CD4-positive, CD25-positive, alpha-beta regulatory T cell (primary cell): ENCODE measurements around the gene FZD4. TPM values are rescaled to one million over a fixed set of nuclear protein-coding genes. Genes with fewer than 3 reads are reported as not detected.

ENCODE experiments used
- ATAC-seq, 2 donors: fragments of 150-1000 bp; cut with Tn5 transposase; one replicate each; pipeline ENCODE4 v1.10.0; 2021; ENCODE audit warnings: low read depth in 2 of 2, moderate number of reproducible peaks in 2 of 2, moderate library complexity in 1 of 2
- DNase-seq, 3 donors: peaks; one replicate each; pipeline versions ENCODE4 v3.0.0 to v3.0.0-alpha.2; 2012 to 2022; ENCODE audit warnings: mixed read lengths in 1 of 3
- H3K27ac ChIP-seq: one replicate; pipeline ENCODE4 v1.7.0; 2013; ENCODE audit warnings: mild to moderate bottlenecking, low read length; ENCODE audit not compliant: insufficient read depth, poor library complexity, severe bottlenecking
- H3K27me3 ChIP-seq: one replicate; pipeline ENCODE4 v1.7.0; 2013; ENCODE audit warnings: low read length; ENCODE audit not compliant: control insufficient read depth, insufficient read depth
- H3K36me3 ChIP-seq: one replicate; pipeline ENCODE4 v1.7.0; 2013; ENCODE audit warnings: mild to moderate bottlenecking, low read length, moderate library complexity; ENCODE audit not compliant: control insufficient read depth, insufficient read depth
- H3K4me1 ChIP-seq: 2 replicates; pipeline ENCODE4 v1.7.0; 2013; ENCODE audit warnings: mild to moderate bottlenecking, low read length; ENCODE audit not compliant: insufficient read depth, control insufficient read depth, poor library complexity, severe bottlenecking
- H3K4me3 ChIP-seq: one replicate; pipeline ENCODE4 v1.7.0; 2013; ENCODE audit warnings: low read depth, mild to moderate bottlenecking, low read length, moderate library complexity
- H3K9me3 ChIP-seq, 2 experiments: 1 replicate in 1 of 2; 2 replicates in 1 of 2; pipeline ENCODE4 v1.7.0; 2013; ENCODE audit warnings: low read length in 2 of 2, mild to moderate bottlenecking in 1 of 2, moderate library complexity in 1 of 2; ENCODE audit not compliant: control insufficient read depth in 2 of 2
- H3K27ac Mint-ChIP-seq, 3 donors: one replicate each; pipeline ENCODE4 v1.8.0; 2020 to 2022; ENCODE audit warnings: mild to moderate bottlenecking in 3 of 3, mixed read lengths in 3 of 3, moderate library complexity in 2 of 3
- H3K27me3 Mint-ChIP-seq: one replicate; pipeline ENCODE4 v1.8.0; 2022; ENCODE audit warnings: mild to moderate bottlenecking, mixed read lengths
- H3K36me3 Mint-ChIP-seq: one replicate; pipeline ENCODE4 v1.8.0; 2020; ENCODE audit warnings: mixed read lengths
- H3K4me1 Mint-ChIP-seq, 4 donors: one replicate each; pipeline ENCODE4 v1.8.0; 2020 to 2022; ENCODE audit warnings: mixed read lengths in 4 of 4, mild to moderate bottlenecking in 1 of 4
- H3K4me3 Mint-ChIP-seq, 4 donors: one replicate each; pipeline ENCODE4 v1.8.0; 2020 to 2022; ENCODE audit warnings: mild to moderate bottlenecking in 4 of 4, mixed read lengths in 4 of 4, moderate library complexity in 3 of 4
- H3K9me3 Mint-ChIP-seq, 7 donors: one replicate each; pipeline ENCODE4 v1.8.0; 2020 to 2022; ENCODE audit warnings: mixed read lengths in 7 of 7, mild to moderate bottlenecking in 3 of 7, moderate library complexity in 2 of 7
- polyA plus RNA-seq, 4 donors: library from polyadenylated mRNA; unstranded; fragments of 300-500 nt; fragmentation: Illumina TruSeq; gene quantifications; one replicate each; pipeline ENCODE4 v1.2.3, GENCODE V29; 2021
- total RNA-seq: library from RNA; stranded (reverse); gene quantifications from one replicate; pipeline ENCODE4 v1.2.3, GENCODE V29; 2022

Gene FZD4
- total and polyA plus RNA-seq, 5 donors from 2014 or later: not detected

DNA sequence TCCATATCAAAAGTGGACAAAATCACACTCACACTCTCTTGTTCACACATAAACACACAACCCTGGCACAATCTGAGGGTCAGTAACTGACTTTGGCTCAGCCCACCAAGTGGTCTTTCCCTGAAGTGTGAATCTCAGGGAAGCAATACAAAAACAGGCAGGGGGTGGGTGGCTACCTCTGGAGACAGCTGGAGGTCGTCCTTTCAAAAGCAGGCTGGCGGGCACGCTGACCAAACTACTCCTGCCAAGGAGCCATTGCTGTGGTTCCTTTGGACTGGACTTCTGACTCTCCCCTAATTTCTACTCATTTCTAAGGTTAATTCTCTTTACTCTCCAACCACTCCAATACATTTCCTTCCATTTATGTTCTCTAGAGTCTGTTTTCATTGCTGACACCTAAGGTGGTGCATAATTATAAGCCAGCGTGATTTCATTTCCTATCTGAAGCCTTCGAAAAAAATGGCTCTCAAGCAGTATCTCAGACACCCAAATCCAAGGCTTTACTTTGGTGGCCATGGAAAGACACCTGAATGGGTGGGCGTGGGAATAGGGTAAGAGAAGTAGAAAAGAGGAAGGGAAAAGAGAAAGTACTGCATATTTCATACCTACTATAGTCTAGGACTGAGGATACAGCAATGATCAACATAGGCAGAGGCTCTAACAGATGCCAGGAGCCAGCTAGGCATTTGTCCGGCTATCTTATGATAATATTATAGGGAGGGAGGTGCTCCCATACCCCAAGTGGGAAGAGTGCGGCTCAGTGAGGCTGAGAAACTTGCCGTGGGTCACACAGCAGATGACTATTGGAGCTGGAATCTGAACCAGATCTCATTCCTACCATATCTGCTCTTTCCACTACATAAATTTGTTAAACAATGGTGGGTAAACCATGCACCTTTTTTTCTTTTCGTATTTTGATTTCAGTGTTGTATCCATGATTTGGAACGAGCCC, 22.0 kb downstream of the FZD4 start:
- no peaks in the 10 kb centered on the region for H3K4me1 Mint-ChIP-seq
- no peaks in the 10 kb centered on the region for H3K9me3 Mint-ChIP-seq
- Histone ChIP-seq H3K4me1 (no peaks in the 10 kb centered on the region), H3K4me3 (no peak overlapping the region), H3K9me3 (no peaks in the 10 kb centered on the region), H3K36me3 (no peaks in the 10 kb centered on the region), H3K27me3 (no peaks in the 10 kb centered on the region), H3K27ac (no peak overlapping the region)
- no peaks in the 10 kb centered on the region for H3K36me3 Mint-ChIP-seq
- no peak overlapping the region for H3K27ac Mint-ChIP-seq
- H3K27me3 Mint-ChIP-seq: peaks cover 8% of the 10 kb centered on the region
- H3K4me3 Mint-ChIP-seq: no peak overlapping the region
- DNase-seq (no peak), ATAC-seq (no peak)

GRCh38 chr11:86932259-86932585, 23.0 kb downstream of the FZD4 start:
- ATAC-seq (no peak), DNase-seq (no peak)
- Histone ChIP-seq H3K9me3 (no peaks in the 10 kb centered on the region), H3K4me1 (no peaks in the 10 kb centered on the region), H3K27me3 (no peaks in the 10 kb centered on the region), H3K36me3 (no peaks in the 10 kb centered on the region), H3K27ac (no peak overlapping the region), H3K4me3 (no peak overlapping the region)
- H3K36me3 Mint-ChIP-seq: no peaks in the 10 kb centered on the region
- H3K9me3 Mint-ChIP-seq: no peaks in the 10 kb centered on the region
- H3K4me1 Mint-ChIP-seq: no peaks in the 10 kb centered on the region
- peaks cover 8% of the 10 kb centered on the region for H3K27me3 Mint-ChIP-seq
- no peak overlapping the region for H3K4me3 Mint-ChIP-seq
- no peak overlapping the region for H3K27ac Mint-ChIP-seq

GRCh38 chr11:86931548-86932258, 23.5 kb downstream of the FZD4 start:
- Histone ChIP-seq H3K4me3 (no peak overlapping the region), H3K27me3 (no peaks in the 10 kb centered on the region), H3K36me3 (no peaks in the 10 kb centered on the region), H3K9me3 (no peaks in the 10 kb centered on the region), H3K27ac (no peak overlapping the region), H3K4me1 (no peaks in the 10 kb centered on the region)
- Mint-ChIP-seq H3K27me3 (peaks cover 4% of the 10 kb centered on the region), H3K9me3 (no peaks in the 10 kb centered on the region), H3K27ac (no peak overlapping the region), H3K36me3 (no peaks in the 10 kb centered on the region), H3K4me3 (no peak overlapping the region), H3K4me1 (no peaks in the 10 kb centered on the region)
- DNase-seq: no peak
- no peak for ATAC-seq

DNA sequence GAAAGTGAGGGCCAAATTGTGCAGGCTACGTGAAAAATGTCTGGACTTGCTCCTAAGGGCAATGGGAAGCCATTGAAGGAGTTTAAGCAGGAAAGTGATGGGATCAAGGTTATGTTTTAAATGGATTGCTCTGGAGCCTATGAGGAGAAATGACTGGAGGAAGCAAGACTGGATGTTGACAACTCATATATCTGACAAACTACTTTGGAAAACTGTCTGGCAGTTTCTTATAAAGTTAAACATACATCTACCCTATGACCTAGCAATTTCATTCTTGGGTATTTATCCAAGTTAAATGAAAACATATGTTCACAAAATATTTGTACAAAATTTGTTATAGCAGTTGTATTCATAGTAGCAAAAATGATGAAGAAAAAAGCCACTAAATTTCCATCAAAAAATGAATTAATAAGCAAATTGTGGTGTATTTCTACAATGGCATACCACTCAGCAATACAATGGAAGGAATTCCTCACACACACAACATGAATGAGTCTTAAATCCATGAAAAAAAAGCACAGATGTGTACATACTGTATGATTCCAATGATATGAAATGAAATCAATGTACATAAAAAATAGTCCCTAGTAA, 24.1 kb downstream of the FZD4 start:
- no peak overlapping the region for H3K27ac Mint-ChIP-seq
- no peak overlapping the region for H3K27ac ChIP-seq

DNA sequence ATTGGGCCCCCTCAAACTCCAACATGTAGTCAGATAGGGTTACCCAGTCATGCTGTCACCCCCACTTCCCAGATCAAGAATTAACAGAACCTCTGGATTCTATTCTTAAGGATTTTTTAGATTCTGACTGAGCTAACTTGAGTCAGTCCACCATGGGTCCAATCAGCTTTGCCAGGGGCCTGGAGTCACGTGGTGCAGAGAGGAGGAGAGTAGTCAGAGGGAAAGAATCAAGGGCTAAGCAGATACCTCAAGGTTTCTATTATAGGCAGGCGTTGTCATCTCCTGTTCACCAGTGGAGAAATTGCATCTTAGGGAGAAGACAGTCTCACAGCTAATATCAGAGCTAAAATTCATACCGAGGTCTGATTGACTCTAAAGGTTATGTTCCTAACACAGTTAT, 28.2 kb downstream of the FZD4 start:
- Histone ChIP-seq H3K4me3 (no peak overlapping the region), H3K36me3 (no peaks in the 10 kb centered on the region), H3K27me3 (no peaks in the 10 kb centered on the region), H3K4me1 (no peaks in the 10 kb centered on the region), H3K9me3 (no peaks in the 10 kb centered on the region), H3K27ac (no peak overlapping the region)
- ATAC-seq (no peak), DNase-seq (no peak)
- H3K27me3 Mint-ChIP-seq: peaks cover 5% of the 10 kb centered on the region
- H3K36me3 Mint-ChIP-seq: no peaks in the 10 kb centered on the region
- no peak overlapping the region for H3K27ac Mint-ChIP-seq
- no peaks in the 10 kb centered on the region for H3K4me1 Mint-ChIP-seq
- no peak overlapping the region for H3K4me3 Mint-ChIP-seq
- H3K9me3 Mint-ChIP-seq: peaks cover 0 to 2% (median 0%) of the 10 kb centered on the region in 7 donors

More for the DNA sequence above, 24.1 kb downstream of the FZD4 start:
- no peak for ATAC-seq
- Mint-ChIP-seq H3K27me3 (peaks cover 4% of the 10 kb centered on the region), H3K4me1 (no peaks in the 10 kb centered on the region), H3K36me3 (no peaks in the 10 kb centered on the region), H3K4me3 (no peak overlapping the region), H3K9me3 (no peaks in the 10 kb centered on the region)
- Histone ChIP-seq H3K27me3 (no peaks in the 10 kb centered on the region), H3K4me3 (no peak overlapping the region), H3K4me1 (no peaks in the 10 kb centered on the region), H3K36me3 (no peaks in the 10 kb centered on the region), H3K9me3 (no peaks in the 10 kb centered on the region)
- no peak for DNase-seq

DNA sequence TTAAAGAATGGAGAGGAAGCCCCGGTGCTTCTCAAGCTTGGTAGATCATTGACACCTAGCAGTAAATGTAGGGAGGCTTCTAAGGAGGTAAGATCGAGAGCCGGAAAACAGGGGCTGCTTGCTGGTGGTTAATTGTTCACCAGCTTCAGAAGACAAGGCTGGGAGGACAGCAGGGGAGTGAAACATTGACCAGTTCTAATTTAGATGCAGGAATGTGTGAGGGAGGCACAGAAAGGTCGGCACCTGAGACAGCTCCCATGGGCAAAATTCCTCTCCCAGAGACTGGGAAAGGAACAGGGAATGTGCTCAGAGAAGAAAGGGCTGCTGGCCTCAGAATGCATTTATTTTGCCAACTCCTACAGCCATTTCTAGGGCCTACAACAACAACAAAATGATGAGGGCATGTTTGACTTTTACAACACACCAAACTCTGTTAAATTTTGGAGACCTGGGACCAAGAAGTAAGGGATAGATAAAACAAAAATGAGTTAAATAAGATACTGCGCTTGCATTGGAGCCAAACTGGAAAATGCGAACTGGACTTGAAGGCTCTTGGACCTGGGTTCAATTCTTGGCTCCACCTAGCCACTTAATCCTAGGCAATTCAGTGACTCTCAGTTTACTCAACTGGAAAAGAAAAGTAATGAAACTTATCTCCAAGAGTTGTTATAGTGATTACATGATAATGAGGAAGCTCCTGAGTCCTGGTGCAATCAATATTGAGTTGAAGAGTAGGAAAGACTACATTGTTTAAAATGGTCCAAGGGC, 31.0 kb downstream of the FZD4 start:
- DNase-seq (no peak), ATAC-seq (no peak)
- Mint-ChIP-seq H3K27ac (no peak overlapping the region), H3K36me3 (no peaks in the 10 kb centered on the region), H3K27me3 (peaks cover 9% of the 10 kb centered on the region), H3K4me1 (no peaks in the 10 kb centered on the region), H3K9me3 (peaks cover 0 to 2% (median 0%) of the 10 kb centered on the region in 7 donors), H3K4me3 (no peak overlapping the region)
- Histone ChIP-seq H3K27ac (no peak overlapping the region), H3K4me1 (no peaks in the 10 kb centered on the region), H3K4me3 (no peak overlapping the region), H3K9me3 (no peaks in the 10 kb centered on the region), H3K36me3 (no peaks in the 10 kb centered on the region), H3K27me3 (no peaks in the 10 kb centered on the region)

GRCh38 chr11:86922225-86922624, 33.0 kb downstream of the FZD4 start:
- no peaks in the 10 kb centered on the region for H3K9me3 ChIP-seq
- no peaks in the 10 kb centered on the region for H3K4me1 Mint-ChIP-seq
- no peak overlapping the region for H3K27ac Mint-ChIP-seq
- H3K27me3 Mint-ChIP-seq: peaks cover 13% of the 10 kb centered on the region
- DNase-seq (no peak), ATAC-seq (no peak)
- no peaks in the 10 kb centered on the region for H3K36me3 ChIP-seq
- no peaks in the 10 kb centered on the region for H3K36me3 Mint-ChIP-seq
- no peaks in the 10 kb centered on the region for H3K27me3 ChIP-seq
- no peak overlapping the region for H3K4me3 Mint-ChIP-seq
- no peaks in the 10 kb centered on the region for H3K4me1 ChIP-seq
- H3K9me3 Mint-ChIP-seq: peaks cover 0 to 2% (median 0%) of the 10 kb centered on the region in 7 donors
- no peak overlapping the region for H3K27ac ChIP-seq
- H3K4me3 ChIP-seq: no peak overlapping the region
